GM12892 (cell line): Measurements from ENCODE around the gene MAPKAPK2.

Experiments
- POLR2A ChIP-seq: IDR thresholded peaks from 2 replicates; pipeline ENCODE4 v1.6.1; 2011; ENCODE audit warnings: low read depth, low read length, control low read depth
- POLR2AphosphoS5 ChIP-seq: IDR thresholded peaks from 2 replicates; pipeline ENCODE4 v1.6.1; 2011; ENCODE audit warnings: low read depth, low read length, control low read depth
- TAF1 ChIP-seq: IDR thresholded peaks from 2 replicates; pipeline ENCODE4 v1.6.1; 2011; ENCODE audit warnings: low read depth, mild to moderate bottlenecking, control low read depth, low read length, borderline replicate concordance

GRCh38 chr1:206757524-206758266, 73.0 kb downstream of the MAPKAPK2 start:
- TF ChIP-seq TAF1 (no peak), POLR2A (no peak), POLR2AphosphoS5 (no peak)
